ENCODE data around the gene MIPEP.

Gene MIPEP

DNA sequence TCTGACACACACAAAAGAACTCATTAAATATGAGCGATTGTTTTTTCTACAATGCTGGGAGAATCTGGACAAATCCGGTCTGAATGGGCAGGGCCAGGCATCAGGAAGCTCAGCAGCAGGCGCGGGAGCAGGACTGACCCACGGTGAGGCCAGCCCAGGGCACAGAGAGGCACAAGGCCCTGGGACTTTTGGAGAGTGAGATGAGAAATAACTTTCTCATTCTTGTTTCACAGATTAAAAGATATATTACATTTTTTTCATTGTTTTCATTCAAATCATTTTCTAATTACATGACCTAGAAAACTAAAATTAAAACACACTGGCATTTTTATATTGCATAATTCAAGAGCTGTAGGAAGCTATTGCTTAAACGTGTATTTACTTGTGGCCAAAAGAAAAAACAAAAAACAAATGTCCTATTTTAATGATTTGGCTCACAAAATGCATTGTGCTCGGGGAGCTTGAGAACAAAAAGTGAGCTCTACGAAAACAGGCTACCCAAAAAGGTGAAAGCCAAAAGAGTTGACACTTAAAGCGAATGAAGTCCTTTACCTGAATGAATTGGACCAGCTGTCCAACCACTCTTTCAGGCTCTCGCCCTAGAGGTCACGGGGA lies 185.8 kb downstream of the MIPEP start:
- no peak for DNase-seq

DNA sequence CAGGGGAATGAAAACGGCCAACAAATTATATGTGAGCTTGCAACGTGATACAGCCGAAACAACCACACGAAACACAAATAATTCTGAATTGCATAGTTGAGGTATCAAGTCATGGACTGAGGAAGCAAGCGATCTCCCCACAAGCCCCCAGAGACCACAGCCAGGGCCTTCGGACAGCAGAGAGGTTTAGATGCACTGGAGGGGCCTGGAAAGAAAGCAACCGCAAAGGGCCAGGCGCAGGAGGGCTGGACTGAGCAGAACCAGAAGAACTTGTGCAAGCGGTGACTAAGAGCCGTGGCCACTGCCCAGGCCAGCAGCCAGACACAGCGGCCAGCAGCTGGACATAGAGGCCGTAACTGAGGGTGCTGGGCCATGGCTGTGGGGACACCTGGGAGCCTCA lies 187.6 kb downstream of the MIPEP start:
- DNase-seq = no peak

DNA sequence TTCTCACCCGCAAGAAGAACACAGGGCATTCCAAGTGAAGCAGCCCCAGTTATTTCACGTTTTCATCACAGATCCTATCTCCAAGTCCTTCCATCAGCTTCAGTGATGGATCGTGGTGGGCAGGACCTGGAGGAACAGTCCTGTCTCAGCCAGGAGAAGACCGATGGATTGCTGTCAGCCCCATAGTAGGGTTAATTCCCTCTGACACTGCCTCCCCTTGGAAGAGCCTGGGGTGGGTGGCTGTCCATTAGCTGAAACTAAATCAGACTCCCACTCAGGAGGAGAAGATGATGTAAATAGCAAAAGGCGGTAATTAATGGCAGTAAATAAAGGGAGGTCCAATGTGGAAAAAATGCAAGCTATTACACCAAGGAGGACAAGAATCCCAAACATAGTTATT lies 188.0 kb downstream of the MIPEP start:
- DNase-seq = no peak

DNA sequence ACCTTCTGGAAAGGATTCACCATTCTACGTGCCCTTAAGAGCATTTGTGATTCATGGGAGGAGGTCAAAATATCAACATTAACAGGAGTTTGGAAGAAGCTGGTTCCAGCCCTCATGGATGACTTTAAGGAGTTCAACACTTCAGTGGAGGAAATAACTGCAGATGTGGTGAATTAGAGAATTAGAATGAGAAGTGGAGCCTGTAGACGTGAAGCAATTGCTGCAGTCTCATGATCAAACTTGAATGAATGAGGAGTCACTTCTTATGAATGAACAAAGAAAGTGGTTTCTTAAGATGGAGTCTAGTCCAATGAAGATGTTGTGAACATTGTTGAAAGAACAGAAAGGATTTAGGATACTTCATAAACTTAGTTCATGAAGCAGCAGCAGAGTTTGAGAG lies 189.9 kb downstream of the MIPEP start:
- DNase-seq = no peak

DNA sequence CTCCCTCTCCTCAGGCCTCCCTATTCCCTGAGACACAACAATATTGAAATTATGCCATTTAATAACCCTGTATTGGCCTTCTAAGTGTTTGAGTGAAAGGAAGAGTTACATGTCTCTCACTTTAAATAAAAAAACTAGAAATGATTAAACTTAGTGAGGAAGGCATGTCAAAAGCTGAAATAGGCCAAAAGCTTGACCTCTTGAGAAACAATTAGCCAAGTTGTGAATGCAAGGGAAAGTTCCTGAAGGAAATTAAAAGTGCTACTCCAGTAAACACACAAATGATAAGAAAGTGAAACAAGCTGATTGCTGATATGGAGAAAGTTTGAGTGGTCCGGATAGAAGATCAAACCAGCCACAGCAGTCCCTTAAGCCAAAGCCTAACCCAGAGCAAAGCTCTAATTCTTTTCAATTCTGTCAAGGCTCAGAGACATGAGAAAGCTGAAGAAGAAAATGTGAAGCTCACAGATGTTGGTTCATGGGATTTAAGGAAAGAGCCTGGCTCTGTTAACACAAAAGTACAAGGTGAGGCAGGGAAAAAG lies 191.4 kb downstream of the MIPEP start:
- no peak for DNase-seq

DNA sequence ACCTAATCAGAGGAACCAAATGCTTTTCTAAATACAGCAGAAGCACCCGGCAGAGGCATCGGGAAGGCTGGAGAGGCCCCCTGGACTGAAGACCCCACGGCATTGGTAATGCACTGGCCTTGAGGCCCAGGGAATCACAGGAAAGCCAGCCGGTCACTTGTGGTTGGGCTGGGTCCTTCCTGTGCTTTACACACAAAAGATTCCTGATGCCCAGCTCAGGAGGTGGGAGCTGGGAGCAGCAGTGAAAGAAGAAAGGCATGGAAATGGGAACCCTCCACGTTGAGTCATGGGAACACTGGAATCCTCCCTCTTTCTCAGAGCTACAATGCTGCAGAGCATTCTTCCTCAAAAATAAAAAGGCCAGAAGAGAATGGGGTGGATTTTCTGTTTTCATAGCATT lies 192.6 kb downstream of the MIPEP start:
- no peak for DNase-seq

DNA sequence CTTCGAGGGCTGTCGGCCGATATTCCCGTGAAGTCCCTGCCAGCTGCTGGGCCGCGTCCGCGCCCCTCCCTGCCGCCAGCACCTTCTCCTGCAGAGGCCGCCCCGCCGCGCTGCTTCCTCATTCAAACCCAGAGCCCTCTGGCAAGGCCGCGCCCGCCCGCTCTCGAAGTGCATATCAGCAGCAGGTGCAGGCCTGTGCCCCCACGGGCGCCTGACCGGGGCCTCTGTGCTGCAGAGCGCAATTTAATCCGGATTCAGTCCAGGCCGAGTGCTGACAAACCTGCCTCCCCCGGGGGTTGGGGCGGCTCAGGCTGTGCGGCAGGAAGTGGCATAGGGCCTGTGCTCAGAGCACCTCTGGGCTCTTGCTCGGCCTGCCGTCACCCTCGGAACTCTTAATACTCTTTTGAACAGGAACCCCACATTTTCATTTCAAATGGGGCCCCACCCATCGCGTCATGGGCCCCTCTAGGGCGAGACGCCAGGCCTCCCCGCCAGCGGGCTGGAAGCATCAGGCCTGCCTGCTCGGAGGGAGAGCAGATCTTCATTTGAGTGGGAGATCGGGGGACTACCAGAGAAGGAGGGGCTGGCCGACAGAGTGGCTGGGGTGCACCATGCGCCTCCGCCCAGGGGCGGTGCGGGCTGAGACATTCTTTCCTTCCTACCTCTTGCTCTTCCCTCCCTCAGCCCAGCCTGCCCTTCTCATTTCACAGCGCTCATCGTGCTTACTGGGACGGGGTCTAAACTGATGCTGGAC lies 193.3 kb downstream of the MIPEP start:
- no peak for DNase-seq

DNA sequence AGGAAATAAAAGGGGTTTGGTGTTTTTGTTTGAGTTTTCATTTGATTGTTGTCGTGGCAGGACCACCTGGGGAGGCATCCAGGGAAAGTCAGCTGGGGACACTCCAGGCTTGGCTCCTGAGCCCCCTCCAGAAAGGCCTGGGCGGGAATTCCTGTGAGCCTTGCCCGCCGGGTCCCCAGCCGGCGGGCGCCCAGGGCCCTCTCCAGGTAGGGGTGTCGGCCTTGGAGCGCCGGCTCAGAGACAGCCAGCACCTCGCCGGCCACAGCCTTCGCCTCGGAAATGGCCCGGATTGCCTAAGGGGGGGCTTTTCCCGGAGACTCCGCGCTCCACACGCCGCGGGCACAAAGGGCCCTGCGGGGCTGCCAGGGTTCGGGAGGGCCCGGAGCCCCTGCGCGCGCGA lies 194.0 kb downstream of the MIPEP start:
- DNase-seq = no peak

DNA sequence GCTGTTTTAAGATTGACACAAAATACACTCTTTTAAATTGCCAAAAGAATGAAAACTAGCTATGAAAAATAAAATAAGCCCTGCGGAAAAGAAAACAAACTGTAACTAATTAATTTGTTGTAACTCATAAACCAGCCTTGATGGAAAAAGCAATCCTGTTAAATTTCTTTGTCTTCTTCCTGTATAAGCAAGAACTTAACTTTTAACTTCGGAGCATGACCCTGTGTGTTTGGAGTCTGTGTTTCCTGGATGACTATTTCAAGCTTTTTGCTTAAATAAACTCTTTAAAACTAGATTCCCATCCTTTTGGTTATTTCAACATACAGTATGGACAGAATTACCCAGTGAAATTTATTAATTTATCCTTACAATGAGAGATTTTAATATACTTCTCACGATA lies 196.4 kb downstream of the MIPEP start:
- DNase-seq = no peak

DNA sequence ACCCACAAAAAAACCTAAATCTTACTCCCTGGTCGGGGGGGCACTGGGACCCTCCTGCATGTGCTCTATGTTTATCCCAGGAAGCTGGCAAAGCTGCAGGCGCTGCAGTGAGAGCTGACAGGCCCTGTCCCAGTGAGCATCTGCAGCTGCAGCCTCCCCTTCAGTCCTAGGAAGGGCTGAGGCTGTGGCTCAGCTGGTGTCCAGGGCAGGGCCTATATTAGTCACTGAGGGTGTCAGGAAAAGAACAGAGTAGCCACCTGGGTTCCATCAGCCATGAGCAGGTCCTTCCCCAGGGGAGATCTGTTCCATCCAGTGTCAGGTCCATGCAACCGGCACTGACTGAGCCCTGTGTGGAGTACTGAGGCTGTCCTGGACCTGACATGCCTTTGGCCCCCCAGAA lies 198.5 kb downstream of the MIPEP start:
- no peak for DNase-seq

DNA sequence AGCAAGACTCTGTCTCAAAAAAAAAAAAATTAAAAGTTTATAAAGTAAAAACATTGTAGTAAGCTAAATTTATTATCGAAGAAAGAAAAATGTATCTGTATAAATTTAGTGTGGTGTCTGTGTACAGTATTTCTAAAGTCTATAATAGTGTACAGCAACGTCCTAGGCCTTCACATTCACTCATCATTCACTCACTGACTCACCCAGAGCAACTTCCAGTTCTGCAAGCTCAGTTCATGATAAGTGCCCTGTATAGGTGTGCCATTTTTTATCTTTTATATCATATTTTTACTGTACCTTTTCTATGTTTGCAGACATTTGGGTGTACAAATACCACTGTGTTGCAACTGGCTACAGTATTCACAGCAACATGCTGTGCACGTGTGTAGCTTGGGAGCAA lies 200.9 kb downstream of the MIPEP start:
- no peak for DNase-seq

DNA sequence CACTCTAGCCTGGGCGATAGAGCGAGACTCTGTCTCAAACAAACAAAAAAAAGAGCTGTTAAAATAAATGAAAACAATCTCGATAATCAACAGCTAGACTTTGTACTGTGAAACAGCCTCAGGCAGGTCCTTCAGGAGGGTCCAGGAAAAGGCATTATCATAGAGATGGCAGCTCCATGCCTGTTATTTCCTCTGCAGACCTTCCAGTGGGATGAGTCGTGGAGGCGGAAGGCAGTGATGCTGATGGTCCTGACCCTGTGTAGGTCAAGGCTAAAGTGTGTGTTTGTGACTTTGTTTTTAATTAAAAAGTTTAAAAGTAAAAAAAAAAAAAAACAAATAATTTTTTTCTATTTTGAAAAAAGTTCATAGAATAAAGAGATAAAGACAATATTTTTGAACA lies 201.6 kb downstream of the MIPEP start:
- DNase-seq = no peak

DNA sequence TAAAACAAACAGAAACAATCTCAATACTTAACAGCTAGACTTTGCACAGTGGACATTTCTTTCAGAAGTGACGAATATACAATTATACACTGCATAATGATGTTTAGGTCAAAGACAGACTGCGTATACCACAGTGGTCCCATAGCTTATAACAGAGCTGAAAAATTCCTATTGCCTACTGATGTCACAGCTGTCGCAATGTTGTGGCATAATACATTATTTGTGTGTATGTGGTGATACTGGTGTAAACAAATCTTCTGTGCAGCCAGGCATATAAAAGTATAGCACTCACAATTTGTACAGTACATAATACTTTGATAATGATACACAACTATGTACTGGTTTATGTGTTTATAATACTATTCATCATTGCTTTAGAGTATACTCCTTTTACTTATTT lies 202.3 kb downstream of the MIPEP start:
- DNase-seq = no peak

DNA sequence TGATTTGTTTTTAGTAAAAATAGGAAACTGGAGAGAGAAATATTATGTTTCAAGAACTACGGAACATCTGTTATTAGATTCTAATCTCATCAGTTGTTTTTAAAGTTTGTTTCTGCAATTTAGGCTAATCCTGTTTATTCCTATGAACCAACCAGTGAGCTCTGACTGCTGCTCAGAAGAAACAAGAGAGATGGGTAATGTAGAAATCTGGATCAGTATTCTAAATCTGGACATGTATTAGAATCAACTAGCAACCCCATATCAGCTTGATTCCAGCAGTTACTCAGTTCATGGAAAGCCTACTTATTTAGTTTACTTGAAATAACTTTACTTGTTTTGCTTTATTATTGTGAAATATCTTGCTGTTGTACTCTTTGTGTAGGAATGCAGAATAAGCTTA lies 203.8 kb downstream of the MIPEP start:
- DNase-seq = no peak

DNA sequence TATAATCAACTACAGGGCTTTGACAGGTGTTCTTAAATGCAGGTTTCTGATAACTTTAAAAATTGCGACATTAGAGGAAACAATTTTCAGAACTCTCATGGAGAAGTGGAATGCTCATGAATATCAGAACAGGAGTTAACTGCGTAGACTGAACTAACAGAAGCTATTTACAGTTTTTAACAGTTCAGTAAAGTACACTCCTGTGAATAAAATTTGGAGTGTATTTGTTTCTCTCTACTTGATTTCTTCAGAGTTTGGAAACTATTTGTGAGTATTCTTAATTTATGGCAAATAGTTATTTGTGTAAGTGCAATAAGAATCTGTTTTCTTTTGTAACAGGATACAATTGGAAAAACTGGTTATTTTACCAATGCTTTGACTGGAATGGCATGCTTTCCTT lies 204.6 kb downstream of the MIPEP start:
- no peak for DNase-seq

DNA sequence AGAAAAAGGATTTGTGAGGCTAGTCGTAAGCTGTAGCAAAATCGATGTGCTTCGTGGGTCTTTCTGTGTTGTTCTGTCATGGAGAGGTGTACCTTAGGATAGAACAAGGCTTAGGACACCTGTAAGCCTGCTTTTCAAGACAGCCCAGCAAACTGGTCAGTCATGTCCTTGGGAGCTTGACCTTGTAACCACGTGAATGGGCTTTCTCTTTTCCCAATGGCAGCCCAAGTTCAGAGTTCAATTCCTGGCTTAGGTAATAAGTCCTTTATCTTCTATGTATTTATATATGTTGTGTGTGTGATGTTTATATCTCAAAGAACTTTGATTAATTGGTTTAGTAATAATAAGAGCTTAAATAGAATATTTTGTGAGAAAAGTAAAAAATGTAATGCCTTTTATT lies 206.1 kb downstream of the MIPEP start:
- DNase-seq = no peak

DNA sequence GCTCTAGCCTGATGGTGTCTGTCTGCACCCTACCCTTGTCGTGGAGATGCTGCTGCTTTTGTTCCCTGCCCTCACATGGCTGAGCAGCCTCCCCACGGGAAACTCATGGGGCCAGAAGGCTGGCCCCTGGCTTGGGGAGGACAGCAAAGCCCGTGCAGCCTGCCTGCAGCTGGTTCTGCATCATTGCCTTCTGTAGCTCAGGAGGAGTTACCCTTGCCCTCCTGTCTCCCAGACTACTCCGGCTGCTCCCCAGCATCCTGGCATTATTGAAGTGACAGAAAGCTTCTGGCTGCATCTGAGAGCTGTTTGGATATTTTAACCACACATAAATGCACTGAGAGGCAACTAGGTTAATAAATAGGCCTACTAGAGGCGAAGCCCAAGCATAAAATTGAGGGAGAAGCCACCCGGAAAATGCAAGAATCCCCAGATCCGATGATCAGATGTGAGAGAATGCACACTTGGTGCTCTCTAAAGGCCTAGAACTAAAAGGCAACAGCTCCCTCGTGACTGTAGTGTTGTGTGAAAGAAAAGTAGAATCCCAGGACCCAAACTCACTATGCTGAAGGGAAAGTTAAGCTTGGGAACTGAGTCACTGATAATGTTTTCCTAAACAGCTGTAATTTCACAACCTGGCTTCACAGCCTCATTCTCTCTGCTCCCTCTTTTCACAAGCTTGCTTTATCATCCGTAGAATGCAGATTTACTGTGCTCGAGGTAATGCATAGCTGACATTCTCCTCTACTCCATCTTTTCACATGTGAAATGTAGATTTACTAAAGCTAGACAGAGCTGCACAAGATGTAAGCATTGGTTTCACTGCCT lies 208.1 kb downstream of the MIPEP start:
- DNase-seq = no peak

All from NCI-H2227 treated with DMSO at 0.1 percent for 48 hours (cell line).